Mesothelial cell of epicardium (in vitro differentiated cells): Measurements from ENCODE around the gene KIFAP3. TPM values are rescaled to one million over a fixed set of nuclear protein-coding genes. Genes with fewer than 3 reads are reported as not detected.

Experiments
- DNase-seq, 2 experiments: peaks; one replicate each; pipeline ENCODE4 v3.0.0; 2021; ENCODE audit warnings: low spot score in 2 of 2; ENCODE audit not compliant: unreplicated experiment in 2 of 2
- H3K27ac Mint-ChIP-seq: 2 replicates; pipeline ENCODE4 v1.8.0; 2021; ENCODE audit warnings: mixed read lengths
- H3K27me3 Mint-ChIP-seq: 2 replicates; pipeline ENCODE4 v1.8.0; 2021; ENCODE audit warnings: low read depth, mixed read lengths
- H3K36me3 Mint-ChIP-seq: 2 replicates; pipeline ENCODE4 v1.8.0; 2021; ENCODE audit warnings: mixed read lengths
- H3K4me1 Mint-ChIP-seq: 2 replicates; pipeline ENCODE4 v1.8.0; 2021; ENCODE audit warnings: mixed read lengths
- H3K4me3 Mint-ChIP-seq: 2 replicates; pipeline ENCODE4 v1.8.0; 2021; ENCODE audit warnings: mild to moderate bottlenecking, moderate library complexity, mixed read lengths
- H3K9me3 Mint-ChIP-seq: 2 replicates; pipeline ENCODE4 v1.8.0; 2021; ENCODE audit warnings: mixed read lengths
- CTCF ChIP-seq: fragments of 200-600 bp; sonication (generic); IDR thresholded peaks from one replicate; pipeline ENCODE4 v1.5.0; 2021; ENCODE audit warnings: antibody characterized with exemption; ENCODE audit not compliant: unreplicated experiment
- total RNA-seq: library from RNA; stranded (reverse); gene quantifications from 3 replicates; pipeline ENCODE4 v1.2.1, GENCODE V29; 2021

The KIFAP3 gene
- total RNA-seq, 1 donor from 2014 or later, result 28.6 TPM

GRCh38 chr1:169886422-169886821, 188.1 kb downstream of the KIFAP3 start:
- H3K4me1 Mint-ChIP-seq, result peaks cover 36% of the 10 kb centered on the region
- no peak for DNase-seq
- no peak overlapping the region for H3K27ac Mint-ChIP-seq
- TF ChIP-seq CTCF, result no peak
- no peak overlapping the region for H3K4me3 Mint-ChIP-seq
- H3K27me3 Mint-ChIP-seq, result no peaks in the 10 kb centered on the region
- H3K9me3 Mint-ChIP-seq, result no peaks in the 10 kb centered on the region
- peaks cover 30% of the 10 kb centered on the region for H3K36me3 Mint-ChIP-seq

GRCh38 chr1:169885207-169885606, 189.3 kb downstream of the KIFAP3 start:
- Mint-ChIP-seq H3K4me3 (no peak overlapping the region), H3K36me3 (peaks cover 32% of the 10 kb centered on the region)
- TF ChIP-seq CTCF, result no peak

GRCh38 chr1:169884634-169885033, 189.9 kb downstream of the KIFAP3 start:
- peaks cover 22% of the 10 kb centered on the region for H3K4me1 Mint-ChIP-seq
- H3K36me3 Mint-ChIP-seq, result peaks cover 32% of the 10 kb centered on the region
- H3K27ac Mint-ChIP-seq, result no peak overlapping the region
- no peaks in the 10 kb centered on the region for H3K27me3 Mint-ChIP-seq
- no peak for TF ChIP-seq CTCF
- DNase-seq, result no peak
- H3K9me3 Mint-ChIP-seq, result no peaks in the 10 kb centered on the region
- H3K4me3 Mint-ChIP-seq, result no peak overlapping the region

More at GRCh38 chr1:169885207-169885606, 189.3 kb downstream of the KIFAP3 start:
- Mint-ChIP-seq H3K27ac (no peak overlapping the region), H3K9me3 (no peaks in the 10 kb centered on the region), H3K4me1 (peaks cover 24% of the 10 kb centered on the region), H3K27me3 (no peaks in the 10 kb centered on the region)
- DNase-seq, result no peak

GRCh38 chr1:169882039-169882511, 192.4 kb downstream of the KIFAP3 start:
- Mint-ChIP-seq H3K27ac (no peak overlapping the region), H3K36me3 (peaks cover 33% of the 10 kb centered on the region), H3K4me3 (no peak overlapping the region), H3K4me1 (peaks cover 27% of the 10 kb centered on the region), H3K9me3 (no peaks in the 10 kb centered on the region), H3K27me3 (no peaks in the 10 kb centered on the region)
- no peak for TF ChIP-seq CTCF
- DNase-seq, result no peak

GRCh38 chr1:169879034-169879840, 195.3 kb downstream of the KIFAP3 start:
- H3K27me3 Mint-ChIP-seq, result no peaks in the 10 kb centered on the region
- DNase-seq, result no peak
- no peak for TF ChIP-seq CTCF
- H3K27ac Mint-ChIP-seq, result peak overlapping the region; percentile 18
- H3K4me3 Mint-ChIP-seq, result no peak overlapping the region
- H3K4me1 Mint-ChIP-seq, result peaks cover 21% of the 10 kb centered on the region
- no peaks in the 10 kb centered on the region for H3K9me3 Mint-ChIP-seq
- peaks cover 38% of the 10 kb centered on the region for H3K36me3 Mint-ChIP-seq
